Cardiac muscle cell (in vitro differentiated cells and primary cell): Measurements from ENCODE around the gene PCDHGB4. TPM values are rescaled to one million over a fixed set of nuclear protein-coding genes. Genes with fewer than 3 reads are reported as not detected.
A peak's percentile ranks its signal among the peaks of the same experiment; 100 is the strongest.

ENCODE experiments used
- DNase-seq, 2 donors: peaks; one replicate each; pipeline versions ENCODE4 v3.0.0 to v3.0.0-alpha.2; 2010 to 2017; ENCODE audit warnings: low read depth in 1 of 2, low spot score in 1 of 2
- H3K27ac ChIP-seq: fragments of 200-600 bp; sonication (generic); 2 replicates; pipeline ENCODE4 v1.5.1; 2016
- H3K27me3 ChIP-seq: fragments of 200-600 bp; sonication (generic); 2 replicates; pipeline ENCODE4 v1.6.0; 2016; ENCODE audit warnings: control low read depth
- H3K36me3 ChIP-seq: fragments of 200-600 bp; sonication (generic); 2 replicates; pipeline ENCODE4 v1.5.1; 2016; ENCODE audit warnings: control low read depth
- H3K4me1 ChIP-seq: fragments of 200-600 bp; sonication (generic); 2 replicates; pipeline ENCODE4 v1.8.1; 2017; ENCODE audit warnings: low read depth, mild to moderate bottlenecking, mixed run types
- H3K4me3 ChIP-seq: fragments of 200-600 bp; sonication (generic); 2 replicates; pipeline ENCODE4 v1.5.1; 2016; ENCODE audit warnings: mild to moderate bottlenecking
- H3K9me3 ChIP-seq: fragments of 200-600 bp; sonication (generic); 2 replicates; pipeline ENCODE4 v1.5.1; 2017; ENCODE audit warnings: low read depth, mild to moderate bottlenecking, control low read depth
- polyA plus RNA-seq: library from polyadenylated mRNA; unstranded; fragments of >200 nt; fragmentation: Nextera tagmentation; extraction: Ambion mirVana; gene quantifications from 2 replicates; pipeline ENCODE4 v1.2.1, GENCODE V29; 2016
- total RNA-seq: library from RNA; depleted of rRNA; stranded (reverse); fragments of >200 nt; gene quantifications from 2 replicates; pipeline ENCODE4 v1.2.3, GENCODE V29; 2016
- TF ChIP-seq, protein P1 (sequence below): IDR thresholded peaks from 2 replicates; pipeline ENCODE4 v1.5.1; 2012; ENCODE audit warnings: low read depth, mild to moderate bottlenecking, low read length

Gene PCDHGB4
- total and polyA plus RNA-seq, 2 experiments from 2014 or later: 12.5 to 17.4 TPM

DNA sequence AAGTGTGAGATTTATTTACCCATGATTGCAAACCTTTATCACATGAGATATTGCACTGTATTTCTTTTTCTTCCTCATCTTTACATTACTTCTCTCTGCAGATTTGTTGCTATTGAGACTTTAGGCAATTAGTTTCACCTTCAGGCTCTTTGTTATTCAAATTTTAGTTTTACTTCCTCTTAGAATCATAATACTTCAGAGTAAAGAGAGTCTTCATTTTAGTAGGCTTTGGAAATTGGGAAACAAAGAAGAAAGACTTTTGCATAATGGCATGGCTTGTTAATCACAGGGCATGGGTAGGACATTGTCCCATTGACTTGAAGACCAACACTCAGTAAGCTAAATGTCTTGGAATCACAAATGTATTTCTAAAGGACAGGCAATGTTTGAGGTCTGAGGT, 24.8 kb upstream of the PCDHGB4 start:
- no peaks in the 10 kb centered on the region for H3K36me3 ChIP-seq
- TF ChIP-seq, protein P1, sequence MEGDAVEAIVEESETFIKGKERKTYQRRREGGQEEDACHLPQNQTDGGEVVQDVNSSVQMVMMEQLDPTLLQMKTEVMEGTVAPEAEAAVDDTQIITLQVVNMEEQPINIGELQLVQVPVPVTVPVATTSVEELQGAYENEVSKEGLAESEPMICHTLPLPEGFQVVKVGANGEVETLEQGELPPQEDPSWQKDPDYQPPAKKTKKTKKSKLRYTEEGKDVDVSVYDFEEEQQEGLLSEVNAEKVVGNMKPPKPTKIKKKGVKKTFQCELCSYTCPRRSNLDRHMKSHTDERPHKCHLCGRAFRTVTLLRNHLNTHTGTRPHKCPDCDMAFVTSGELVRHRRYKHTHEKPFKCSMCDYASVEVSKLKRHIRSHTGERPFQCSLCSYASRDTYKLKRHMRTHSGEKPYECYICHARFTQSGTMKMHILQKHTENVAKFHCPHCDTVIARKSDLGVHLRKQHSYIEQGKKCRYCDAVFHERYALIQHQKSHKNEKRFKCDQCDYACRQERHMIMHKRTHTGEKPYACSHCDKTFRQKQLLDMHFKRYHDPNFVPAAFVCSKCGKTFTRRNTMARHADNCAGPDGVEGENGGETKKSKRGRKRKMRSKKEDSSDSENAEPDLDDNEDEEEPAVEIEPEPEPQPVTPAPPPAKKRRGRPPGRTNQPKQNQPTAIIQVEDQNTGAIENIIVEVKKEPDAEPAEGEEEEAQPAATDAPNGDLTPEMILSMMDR: no peak
- H3K27ac ChIP-seq: no peak overlapping the region
- no peak overlapping the region for H3K4me3 ChIP-seq
- no peak for DNase-seq
- no peaks in the 10 kb centered on the region for H3K27me3 ChIP-seq
- no peaks in the 10 kb centered on the region for H3K4me1 ChIP-seq
- H3K9me3 ChIP-seq: peaks cover 3% of the 10 kb centered on the region

GRCh38 chr5:141363952-141364660, 23.4 kb upstream of the PCDHGB4 start, which contains the start of gene PCDHGA5:
Gene PCDHGA5, plus strand, starts transcription at chr5:141364162. Its CDS starts 169 bp downstream, at chr5:141364331.
- no peak within 1 kb of the TSS for H3K27ac ChIP-seq
- H3K36me3 ChIP-seq: no peaks in the 10 kb centered on the region
- TF ChIP-seq, protein P1: no peak
- H3K9me3 ChIP-seq: peaks cover 3% of the 10 kb centered on the region
- no peaks in the 10 kb centered on the region for H3K4me1 ChIP-seq
- H3K4me3 ChIP-seq: no peak within 1 kb of the TSS
- H3K27me3 ChIP-seq: no peaks in the 10 kb centered on the region
- peak in 1 of 2 donors; percentile 12 for DNase-seq

DNA sequence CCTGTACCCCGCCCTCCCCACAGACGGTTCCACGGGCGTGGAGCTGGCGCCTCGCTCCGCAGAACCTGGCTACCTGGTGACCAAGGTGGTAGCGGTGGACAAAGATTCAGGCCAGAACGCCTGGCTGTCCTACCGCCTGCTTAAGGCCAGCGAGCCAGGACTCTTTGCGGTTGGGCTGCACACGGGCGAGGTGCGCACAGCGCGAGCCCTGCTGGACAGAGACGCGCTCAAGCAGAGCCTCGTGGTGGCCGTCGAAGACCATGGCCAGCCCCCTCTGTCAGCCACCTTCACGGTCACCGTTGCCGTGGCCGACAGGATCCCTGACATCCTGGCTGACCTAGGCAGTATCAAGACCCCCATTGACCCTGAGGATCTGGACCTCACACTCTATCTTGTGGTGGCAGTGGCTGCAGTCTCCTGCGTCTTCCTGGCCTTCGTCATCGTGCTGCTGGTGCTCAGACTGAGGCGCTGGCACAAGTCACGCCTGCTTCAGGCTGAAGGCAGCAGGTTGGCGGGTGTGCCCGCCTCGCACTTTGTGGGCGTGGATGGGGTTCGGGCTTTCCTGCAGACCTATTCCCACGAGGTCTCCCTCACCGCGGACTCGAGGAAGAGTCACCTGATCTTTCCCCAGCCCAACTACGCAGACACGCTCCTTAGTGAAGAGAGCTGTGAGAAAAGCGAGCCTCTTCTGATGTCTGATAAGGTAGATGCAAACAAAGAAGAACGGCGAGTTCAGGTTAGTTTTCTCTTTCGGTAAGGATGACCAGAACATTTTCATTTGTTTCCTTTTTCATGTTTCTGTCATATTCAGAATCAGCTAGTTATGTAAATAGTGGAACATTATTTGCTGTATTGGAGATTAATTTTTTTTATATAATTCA, 21.2 kb upstream of the PCDHGB4 start:
- DNase-seq: no peak
- Histone ChIP-seq H3K4me3 (no peak overlapping the region), H3K27ac (no peak overlapping the region), H3K27me3 (no peaks in the 10 kb centered on the region), H3K9me3 (no peaks in the 10 kb centered on the region), H3K36me3 (no peaks in the 10 kb centered on the region), H3K4me1 (no peaks in the 10 kb centered on the region)
- TF ChIP-seq, protein P1: no peak

DNA sequence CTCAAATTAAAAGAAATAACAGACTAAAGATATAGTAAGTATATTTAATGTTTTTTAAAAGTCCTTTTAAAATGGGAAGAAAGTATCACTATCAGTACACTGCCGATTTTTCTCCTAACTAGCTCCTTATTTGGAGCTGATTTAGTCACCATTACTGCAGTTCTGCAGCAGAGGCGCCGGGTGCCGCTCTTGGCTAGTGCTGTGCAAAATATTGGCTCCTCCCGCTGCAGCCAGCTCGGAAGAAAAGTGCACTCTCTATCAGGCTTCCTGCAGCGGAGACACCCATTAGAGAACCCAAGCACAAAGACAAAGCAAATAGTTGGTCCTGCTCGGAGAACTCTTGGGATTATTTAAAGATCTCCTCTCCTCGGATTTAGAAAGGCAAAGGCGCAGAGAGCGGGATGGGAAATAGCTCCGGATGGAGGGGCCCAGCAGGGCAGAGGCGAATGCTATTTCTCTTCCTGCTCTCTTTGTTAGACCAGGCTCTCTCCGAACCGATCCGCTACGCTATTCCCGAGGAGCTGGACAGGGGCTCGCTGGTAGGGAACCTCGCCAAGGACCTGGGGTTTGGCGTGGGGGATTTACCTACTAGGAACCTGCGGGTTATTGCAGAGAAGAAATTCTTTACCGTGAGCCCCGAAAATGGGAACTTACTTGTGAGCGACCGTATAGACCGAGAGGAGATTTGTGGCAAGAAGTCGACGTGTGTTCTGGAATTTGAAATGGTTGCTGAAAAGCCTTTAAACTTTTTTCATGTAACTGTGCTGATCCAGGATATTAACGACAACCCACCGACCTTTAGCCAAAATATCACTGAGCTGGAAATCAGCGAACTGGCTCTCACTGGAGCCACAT, 17.3 kb upstream of the PCDHGB4 start, which contains the start of gene PCDHGB3:
Gene PCDHGB3 (plus strand): TSS at position 249 of the 855 bp plus-strand sequence. CDS start 153 bp downstream, at position 402.
- H3K36me3 ChIP-seq: no peaks in the 10 kb centered on the region
- TF ChIP-seq, protein P1: peak; percentile 42
- no peak within 1 kb of the TSS for H3K4me3 ChIP-seq
- no peaks in the 10 kb centered on the region for H3K27me3 ChIP-seq
- H3K9me3 ChIP-seq: no peaks in the 10 kb centered on the region
- peak in 1 of 2 donors; percentile 62 for DNase-seq
- no peaks in the 10 kb centered on the region for H3K4me1 ChIP-seq
- no peak within 1 kb of the TSS for H3K27ac ChIP-seq
